NCI-H146 treated with DMSO at 0.1 percent for 48 hours (cell line): ENCODE measurements around the gene AMBRA1.
"Not testable (repeated sequence)": the region's sequence is repeated elsewhere in the genome, so short reads cannot be mapped to it uniquely, and the experiment has no call there.

Experiments used
- DNase-seq: peaks from one replicate; lab custom pipeline; 2025; ENCODE audit not compliant: unreplicated experiment; lab: John Stamatoyannopoulos, UW

Gene AMBRA1

DNA sequence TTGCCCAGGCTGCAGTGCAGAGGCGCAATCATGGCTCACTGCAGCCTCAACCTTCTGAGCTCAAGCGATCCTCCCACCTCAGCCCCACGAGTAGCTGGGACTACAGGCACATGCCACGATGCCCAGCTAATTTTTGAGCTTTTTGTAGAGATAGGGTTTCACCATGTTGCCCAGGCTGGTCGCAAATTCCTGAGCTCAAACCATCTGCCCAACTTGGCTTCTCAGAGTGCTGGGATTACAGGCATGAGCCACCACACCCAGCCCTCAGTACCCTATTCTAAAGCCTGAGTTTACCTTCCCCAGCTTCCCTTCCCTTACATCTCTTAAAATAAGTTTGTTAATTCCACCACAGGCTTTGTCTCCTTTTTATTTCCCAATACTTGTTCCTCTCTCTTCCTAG lies 59.1 kb downstream of the AMBRA1 start:
- DNase-seq = no peak

DNA sequence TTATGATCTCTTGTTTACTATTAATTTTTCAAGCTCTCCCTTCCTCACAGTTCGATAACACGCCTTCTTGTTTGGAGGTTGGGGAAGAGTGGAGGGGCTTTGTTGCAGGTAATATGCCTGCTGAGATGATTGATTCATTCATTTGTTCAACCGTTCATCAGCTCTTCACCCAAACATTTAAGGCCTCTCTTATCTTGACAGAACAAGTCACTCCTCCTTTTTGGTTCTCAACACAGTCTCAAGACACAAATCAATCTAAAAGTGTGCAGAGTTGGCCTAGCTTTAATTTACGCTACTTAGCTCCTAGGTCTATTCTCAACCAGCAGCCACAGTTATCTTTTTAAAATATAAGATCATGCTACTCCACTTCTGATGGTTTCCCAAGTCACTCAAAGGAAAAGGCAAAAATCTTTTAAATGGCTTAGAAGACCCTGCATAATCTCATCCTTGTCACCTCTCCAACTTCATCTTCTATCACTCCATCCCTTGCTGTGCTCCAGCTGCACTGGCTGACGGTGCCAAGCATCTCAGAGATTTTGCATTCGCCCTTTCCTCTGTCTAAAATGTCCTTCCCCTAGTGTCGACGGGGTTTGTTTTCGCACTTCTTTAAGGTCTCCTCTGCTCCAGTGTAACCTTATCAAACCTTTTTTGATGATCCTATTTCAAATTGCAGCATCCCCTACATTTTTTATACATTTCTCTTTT lies 60.3 kb downstream of the AMBRA1 start:
- DNase-seq = no peak

DNA sequence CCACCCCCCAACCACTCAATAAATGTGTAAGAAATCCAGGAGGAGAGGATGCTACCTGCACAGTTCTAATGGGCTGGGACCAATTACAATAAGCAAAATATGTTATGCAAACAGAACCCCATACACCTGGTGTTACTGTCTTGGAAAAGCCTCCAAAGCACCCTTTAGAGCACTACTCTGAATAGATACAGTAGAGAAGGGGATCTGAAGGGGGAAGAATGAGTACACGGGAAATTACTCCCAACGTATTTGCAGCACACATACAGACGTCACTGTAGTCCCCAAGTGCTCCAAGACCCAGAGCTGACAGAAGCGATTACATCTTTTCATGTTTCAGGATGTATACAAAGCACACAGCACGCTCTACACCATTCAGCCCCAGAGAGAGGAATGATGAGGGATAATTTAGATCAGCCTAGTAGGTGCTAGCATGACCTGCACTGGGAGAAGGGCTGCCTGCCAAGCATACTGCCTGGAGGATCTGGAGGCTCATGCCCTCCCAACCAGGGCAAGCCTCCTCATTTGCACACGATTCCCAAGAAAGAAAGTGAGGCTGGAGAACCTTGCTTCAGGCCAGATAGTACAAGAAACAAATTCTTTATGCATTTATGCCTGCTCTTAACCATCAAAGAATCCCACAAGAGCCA lies 63.8 kb downstream of the AMBRA1 start:
- DNase-seq = no peak

DNA sequence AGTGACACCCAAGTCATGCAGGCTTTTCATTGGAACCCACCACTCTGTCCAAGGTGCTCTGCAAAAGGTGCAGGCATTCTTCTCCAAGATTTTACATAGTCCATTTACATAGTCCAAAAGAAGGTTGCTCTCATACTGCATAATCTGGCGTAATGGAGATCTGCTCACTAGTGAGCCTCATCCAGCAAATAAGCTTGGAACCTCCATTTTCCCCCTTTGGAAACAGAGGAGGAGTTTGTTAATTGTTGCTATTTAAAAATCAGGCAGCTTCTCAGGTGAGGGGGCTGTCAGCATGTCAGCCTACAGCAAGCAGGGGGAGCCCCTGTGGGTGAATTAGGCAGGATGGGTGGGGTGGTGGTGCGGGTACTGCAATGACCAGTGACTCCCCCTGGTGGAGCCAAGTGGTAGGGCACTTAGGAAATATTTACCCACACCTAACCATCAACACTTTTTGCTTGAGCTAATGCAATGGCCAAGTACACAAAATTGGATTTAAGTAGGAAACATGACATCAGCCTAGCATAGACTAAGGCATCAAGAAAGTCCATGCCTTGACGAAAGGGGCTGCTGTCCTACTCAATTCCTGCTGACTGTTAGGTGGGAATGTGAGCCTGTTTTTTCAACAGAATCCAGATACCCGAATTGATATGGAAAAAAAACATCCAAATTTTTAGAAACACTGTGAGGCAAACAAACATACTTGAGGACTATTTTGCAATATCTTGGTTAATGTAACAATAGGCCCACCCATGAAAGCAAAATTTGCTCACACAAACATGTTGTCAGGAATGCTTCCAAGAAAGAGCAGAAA lies 64.5 kb downstream of the AMBRA1 start:
- DNase-seq = peak; percentile 28

DNA sequence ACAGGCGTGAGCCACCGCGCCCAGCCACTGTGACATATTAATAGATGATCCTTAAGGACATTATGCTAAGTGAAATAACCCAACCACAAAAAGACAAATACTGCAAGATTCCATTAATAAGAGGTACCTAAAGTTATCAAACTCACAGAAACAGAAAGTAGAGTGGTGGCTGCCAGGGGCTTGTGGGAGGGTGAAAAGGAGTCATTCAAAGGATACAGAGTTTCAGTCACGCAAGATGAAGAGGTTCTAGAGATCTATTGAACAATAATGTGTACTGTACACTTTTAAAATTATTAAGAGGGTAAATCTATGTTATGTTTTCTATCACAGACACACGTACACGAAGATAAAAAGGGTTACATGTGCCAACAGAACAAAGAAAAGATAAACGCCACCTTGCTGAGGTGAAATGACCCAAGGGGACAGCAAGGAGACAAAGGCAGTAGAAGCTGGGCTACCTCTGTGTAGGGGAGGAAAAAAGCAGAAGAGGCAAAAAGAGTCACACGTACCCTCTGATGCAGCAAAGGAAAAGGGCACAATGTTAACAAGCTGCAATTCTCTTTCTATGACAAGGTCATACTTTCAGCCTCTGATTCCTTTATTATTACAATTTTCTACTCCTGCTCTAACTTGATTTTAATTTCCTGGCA lies 65.3 kb downstream of the AMBRA1 start:
- DNase-seq = no peak

DNA sequence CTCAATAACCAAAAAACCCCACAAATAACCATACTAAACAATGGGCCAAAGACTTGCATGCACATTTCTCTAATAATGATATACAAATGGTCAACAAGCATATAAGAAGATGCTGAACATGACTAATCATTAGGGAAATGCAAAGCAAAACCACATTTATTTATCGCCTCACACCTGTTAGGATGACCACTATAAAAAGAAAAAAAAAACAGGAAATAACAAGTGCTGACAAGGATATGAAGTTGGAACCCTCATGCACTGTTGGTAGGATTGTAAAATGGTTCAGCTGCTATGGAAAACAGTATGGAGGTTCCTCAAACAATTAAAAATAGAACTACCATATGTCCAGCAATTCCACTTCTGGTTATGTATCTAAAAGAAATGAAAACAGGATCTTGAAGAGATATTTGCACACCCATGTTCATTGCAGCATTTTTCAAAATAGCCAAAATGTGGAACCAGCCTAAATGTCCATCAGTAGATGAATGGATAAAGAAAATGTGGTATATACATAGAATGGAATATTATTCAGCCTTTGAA lies 66.2 kb downstream of the AMBRA1 start:
- DNase-seq = no peak

DNA sequence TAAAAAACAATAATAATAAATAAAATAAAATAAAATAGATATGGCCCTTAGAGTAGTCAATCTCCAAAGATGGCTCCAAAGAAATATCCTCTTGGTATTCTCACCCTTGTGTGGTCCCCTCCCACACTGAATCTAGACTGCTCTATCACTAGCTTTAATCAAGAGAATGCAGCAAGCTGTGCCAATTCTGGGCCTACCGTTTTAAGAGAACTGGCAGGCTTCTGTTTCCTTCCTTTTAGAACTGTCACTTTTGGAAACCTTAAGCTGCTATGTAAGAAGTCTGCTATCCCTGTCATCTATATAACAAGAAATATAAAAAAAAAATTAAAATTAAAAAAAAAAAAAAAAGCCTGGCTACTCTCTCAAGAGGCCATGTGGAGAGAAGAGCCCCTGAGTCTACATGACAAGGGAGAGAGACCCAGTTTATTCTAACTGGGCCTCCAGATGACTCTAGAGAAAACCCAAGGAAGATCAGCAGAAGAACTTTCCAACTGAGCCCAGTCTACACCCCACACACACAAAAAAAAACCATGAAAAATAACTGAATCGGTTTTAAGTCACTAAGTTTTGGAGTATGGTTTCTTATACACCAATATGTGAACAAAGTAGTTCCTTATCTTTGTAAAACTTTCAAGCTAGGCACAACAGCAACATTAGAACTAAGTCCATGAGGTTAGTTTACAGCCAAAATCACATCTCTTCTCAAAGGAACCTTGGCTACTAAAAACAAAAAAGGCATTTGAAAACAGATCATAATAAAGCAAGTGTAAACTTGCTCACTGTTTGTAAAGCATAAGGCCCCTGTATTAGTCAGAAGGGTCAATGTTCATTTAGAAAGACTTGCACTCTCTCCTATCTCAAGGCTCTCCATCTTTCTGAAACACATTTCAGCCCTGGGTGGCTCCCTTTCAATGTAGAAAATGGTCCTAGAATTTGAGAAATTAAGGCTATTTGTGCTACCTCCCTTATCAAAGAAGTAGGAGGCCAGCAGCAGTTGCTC lies 67.3 kb downstream of the AMBRA1 start:
- no peak for DNase-seq

DNA sequence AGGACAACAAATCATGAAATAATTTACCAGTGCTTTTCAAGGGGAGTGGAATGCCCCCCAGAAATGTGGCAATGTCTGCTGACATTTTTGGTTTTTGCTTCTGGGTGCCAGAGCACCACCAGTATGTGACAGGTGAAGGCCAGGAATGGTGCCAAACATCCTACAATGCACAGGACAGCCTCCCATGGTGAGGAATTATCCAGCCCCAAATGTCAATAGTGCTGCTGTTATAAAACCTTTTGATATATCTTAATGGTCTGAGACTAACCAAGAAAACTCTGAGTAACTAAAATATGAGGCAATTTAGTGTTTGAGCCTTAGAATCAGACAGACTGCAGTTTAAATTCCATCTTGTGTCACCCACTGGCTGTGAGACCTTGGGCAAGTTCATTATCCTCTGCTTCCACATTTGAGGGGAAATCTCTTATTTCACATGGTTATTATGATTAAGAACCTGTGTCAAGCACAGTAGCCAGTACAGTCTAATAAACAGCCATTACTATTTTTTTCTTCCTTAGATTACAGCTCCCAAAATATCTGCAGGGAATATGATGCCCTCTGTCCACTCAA lies 69.5 kb downstream of the AMBRA1 start:
- DNase-seq = peak; percentile 21

DNA sequence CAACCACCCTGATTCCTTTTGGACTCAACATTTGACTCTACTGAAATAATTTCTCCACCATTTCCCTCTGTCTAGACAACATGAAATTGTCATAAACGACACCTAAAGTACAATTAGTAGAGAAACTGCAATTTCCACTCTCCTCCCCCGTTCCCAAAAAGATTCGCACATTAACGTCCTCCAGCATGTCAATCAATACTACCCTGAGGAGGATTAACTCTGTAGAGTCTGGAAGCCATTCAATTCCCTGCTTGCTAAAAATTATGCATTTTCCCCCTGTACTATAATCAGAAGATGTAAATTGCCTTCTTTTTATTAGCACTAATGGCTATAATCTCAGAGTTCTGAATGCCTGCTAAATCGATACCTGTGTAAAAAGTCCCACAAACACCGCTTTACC lies 70.5 kb downstream of the AMBRA1 start:
- DNase-seq = no peak

DNA sequence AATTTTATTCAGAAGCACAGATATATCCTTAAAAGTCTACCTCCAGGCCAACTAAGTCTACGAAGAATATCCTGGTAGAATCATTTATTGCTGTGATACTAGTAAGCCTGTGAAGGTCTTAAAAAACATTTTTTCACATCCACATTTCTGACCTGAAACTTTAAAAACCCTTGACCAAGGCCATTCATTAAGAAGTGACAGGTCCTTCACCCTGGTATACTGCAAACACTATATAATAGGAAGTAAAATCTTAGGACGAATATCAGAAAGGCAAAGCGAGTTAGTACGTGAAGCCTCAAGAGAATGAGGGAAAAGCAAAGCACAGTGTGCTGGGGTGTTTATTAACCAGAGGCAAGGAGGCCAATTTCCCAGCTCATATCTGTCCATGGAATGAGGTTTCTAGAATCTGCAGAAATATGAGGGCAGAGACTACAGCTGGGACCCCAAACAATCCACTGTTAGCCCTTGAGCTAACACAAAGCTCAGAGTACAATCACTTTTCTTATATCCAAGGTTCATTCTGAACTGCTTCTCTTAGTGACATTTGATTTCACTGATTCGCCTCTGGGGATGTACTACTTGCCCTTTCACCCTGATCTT lies 71.0 kb downstream of the AMBRA1 start:
- no peak for DNase-seq

DNA sequence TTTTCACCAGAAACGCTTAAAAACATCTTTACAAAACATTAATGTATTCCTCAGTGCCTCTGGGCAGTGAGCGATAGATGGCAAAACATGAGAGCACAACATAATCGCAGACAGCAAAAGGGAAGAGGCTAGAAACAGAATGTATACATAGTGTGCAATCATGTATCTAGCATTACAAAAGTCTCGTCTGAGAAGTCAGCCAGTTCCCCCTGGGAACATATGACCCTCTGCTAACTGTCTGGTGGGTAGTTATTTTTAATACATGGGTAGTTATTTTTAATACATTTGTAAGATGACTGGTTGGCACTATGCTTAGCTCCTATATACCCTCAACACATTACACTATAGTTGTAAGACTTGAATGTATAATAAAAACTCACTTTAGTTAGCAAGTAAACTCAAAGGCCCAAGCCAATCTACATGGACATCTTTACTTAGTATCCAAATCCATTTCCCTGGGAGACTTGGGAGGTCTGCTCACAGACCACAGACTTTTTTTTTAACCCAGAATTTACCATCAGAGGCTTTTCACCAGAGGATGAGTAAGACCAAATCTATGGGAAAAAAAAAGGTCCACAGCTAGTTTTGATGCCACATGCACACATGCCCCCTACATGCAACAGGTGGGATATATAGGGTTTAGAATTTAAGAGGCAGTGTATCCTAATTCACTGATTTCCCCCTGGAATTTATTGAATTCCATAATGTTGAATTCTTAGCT lies 71.7 kb downstream of the AMBRA1 start:
- DNase-seq = no peak

DNA sequence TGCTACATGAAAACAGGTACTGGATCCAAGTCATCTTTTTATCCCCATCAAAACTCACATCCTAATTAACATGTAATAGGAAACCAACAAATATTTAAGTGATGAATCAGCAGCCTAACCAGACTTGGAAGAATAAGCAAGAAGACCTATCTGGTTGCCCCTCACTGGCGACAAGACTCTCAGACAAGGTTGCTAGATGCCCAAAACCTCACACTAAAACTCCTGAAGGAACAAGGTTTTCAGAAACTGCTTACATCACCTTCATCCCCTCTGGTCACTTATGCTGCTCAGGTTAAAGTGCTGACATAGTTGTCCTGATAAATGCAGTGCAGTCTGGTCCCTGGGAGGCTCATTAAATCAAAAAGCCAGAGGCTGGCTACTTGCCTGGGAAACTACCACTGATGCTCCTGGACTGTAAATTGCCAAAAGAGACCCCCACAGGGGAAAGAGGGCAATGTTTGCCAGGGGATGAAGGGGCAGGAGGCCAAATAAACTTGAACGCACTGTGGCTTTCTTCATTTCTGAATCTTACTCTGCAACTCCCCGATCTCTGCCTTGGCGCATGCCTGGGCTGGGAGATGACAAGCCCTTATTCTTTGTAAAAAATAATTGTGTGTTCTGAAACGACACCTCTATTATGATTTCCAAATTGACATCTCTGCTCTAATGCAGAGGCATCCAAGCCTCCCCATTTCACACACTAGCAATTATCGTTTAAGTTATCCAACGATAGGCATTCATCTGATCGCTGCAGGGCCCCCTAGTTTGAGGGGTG lies 72.7 kb downstream of the AMBRA1 start:
- no peak for DNase-seq

DNA sequence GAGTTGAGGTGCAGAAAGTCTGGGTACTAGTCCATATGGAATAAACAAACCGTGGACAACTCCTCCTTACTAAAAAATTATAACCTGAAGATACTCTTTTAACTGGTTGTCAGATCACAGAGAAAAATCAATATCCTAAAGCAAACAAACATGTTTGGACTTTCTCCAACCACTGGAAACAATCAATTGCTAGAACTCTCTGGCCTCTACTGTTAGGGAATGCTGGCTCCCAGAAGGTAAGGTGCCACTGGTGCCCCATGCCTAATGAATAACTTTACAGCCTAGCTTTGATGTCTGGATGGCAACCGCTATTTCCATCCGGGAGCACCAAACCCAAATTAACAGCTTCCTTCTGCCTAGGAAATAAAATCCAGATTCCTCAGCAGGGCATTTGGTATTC lies 74.5 kb downstream of the AMBRA1 start:
- no peak for DNase-seq

DNA sequence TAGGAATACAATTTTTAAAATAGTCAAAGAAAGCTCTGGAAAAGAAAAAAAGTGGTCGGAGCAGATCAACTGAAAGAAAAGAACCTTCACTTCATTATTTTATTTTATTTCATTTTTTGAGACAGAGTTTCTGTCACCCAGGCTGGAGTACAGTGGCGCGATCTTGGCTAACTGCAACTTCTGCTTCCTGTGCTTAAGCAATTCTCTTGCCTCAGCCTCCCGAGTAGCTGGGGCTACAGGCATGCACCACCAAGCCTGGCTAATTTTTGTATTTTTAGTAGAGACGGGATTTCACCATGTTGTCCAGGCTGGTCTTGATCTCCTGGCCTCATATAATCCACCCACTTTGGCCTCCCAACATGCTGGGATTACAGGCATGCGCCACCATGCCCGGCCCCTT lies 74.9 kb downstream of the AMBRA1 start:
- DNase-seq = not testable (repeated sequence)

DNA sequence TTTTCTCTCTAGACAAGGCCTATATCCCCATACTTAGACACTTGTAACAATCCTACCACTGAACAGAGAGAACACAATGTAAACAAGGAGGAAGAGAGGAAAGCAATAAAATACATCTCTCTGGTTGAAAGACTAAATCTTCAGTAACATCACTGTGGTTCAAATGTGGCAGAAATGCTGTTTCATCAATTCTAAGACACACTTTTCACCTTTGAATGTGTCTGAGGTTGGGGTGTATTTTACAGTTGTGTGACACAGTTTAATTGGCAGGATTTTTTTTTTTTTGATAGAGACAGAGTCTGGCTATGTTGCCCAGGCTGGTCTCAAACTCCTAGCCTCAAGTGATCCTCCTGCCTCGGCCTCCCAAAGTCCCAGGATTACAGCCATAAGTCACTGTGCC lies 79.5 kb downstream of the AMBRA1 start:
- no peak for DNase-seq

DNA sequence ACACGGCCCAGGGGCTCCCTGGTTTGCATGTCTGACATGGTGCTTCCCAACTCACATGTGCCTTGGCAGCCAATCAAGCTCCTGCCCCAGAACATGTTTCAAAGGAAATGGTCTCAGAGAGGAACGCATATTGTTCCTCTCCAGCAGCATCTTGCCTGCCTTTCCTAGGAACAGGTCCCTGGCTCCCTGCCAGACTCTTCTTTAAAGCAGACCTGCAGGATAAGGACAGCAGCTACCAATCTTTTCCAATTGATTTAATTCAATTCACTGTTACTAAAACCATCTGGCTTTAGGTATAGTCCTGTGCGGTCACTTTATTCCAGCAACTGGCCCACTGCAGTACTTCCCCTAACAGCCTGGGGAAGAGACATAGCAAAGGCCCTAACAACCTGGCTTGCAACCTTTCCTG lies 79.9 kb downstream of the AMBRA1 start:
- DNase-seq = no peak

DNA sequence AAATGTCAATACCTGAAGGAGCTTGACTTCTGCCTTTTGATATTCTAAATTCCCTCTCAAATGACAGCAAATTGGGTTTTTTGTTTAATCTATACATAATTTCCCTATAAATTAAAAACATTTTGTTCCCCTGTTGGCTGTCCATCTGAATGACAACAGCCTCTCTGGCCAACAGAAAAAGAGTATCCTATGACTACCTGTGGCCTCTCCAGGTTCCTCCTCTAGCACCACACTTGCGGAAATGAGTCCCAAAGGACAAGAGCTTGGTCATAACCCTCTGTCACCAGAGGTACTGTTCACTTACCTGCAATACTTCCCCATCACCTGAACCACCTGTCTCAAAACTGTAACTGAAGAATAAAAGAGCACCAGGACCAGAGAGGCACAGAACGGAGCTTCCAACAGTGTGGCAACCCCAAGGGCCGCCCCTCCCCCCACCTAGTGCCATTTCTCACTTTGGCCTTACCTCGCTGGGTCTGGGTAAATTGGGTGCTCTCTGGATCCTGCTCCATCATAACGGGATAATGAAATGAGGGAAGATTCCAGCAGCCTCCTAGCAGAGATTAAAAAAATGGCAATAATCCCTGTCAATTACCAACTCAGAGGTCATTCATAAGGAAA lies 81.5 kb downstream of the AMBRA1 start:
- no peak for DNase-seq

DNA sequence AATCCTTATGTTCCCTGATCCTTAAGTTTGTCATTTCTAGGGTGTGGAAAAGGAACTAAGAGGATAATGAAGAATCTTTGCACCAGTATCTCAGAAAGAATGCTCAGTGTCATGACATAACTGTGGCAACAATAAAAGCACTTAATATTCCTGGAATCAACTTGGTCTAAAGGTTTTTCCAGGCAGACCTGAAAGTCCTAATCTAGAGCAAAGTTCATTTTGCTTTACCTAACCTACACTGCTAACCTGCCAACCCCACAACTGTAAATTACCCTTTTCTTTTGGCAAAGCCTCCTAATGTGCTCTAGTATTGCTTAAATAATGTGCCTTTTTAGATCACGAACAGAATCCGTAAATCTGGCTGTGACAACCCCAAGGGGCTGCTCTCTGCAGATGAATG lies 82.5 kb downstream of the AMBRA1 start:
- DNase-seq = no peak
